ENCODE measurements around the gene ARHGEF28. TPM values are rescaled to one million over a fixed set of nuclear protein-coding genes. Genes with fewer than 3 reads are reported as not detected.

The ARHGEF28 gene
- total and polyA plus RNA-seq, 10 of the 15 experiments (the other 5 are each of a cell fraction or from before 2014, with no cell fraction given) = 0.10 to 0.72 (median 0.22) TPM; not detected in 2

DNA sequence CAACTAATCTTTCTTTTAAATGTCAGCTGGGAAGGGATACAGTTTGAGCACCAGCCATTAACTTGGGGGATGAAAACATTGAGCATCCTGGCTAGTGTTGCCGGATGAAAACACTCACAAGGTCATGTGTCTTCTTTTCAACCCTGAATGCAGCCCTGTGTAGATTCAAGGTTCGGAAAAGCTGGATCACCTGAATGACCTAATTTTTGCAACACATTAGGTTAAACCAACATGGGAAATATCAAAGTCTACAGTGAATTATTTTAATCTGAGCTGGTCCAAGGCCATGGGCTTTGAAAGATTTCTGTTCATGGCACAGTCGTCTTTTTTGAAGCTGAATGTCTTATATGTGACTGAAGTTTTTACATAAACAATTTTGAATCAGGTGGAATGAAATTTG, 281.2 kb downstream of the ARHGEF28 start (continued):
- TF ChIP-seq BCL3 (IDR thresholded peaks at IDR 0.05; ENCODE audit: borderline replicate concordance, insufficient read depth, low read depth, low read length, poor library complexity, severe bottlenecking) = no peak

DNA sequence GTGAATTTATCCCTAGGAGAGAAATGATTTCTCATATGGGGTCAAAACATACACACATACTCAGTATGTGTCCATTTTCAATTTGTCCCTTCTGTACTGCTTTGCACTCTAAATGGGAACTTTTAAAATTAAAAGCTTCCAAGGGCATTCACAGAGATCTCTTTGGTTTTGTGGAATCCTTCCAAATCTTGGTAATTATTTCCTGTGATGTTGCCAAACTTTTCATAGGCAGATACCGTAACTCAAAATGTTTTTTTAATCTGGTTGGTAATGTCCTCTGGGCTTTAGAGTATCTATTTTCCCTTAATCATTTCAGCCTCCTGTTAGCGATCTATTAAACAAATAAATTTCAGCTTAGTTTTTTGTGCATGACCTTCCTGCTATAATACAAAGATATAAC, 282.4 kb downstream of the ARHGEF28 start:
- 70% methylated on average over 2 of the region's 2 CpGs for WGBS (ENCODE audit: insufficient coverage, insufficient replicate concordance, low lambda C conversion rate, missing lambda C conversion rate)
- ChIA-PET CTCF (interaction anchor here (1.3 to 2.1 kb wide), 3 partner anchors 733 to 740 kb away, joined by 3 to 7 read pairs (median 4); no protein-coding TSS in a partner anchor), SMC1A (ENCODE audit: uncharacterized antibody, unreplicated experiment) (interaction anchor here (0.8 to 3.2 kb wide), 5 partner anchors 14 to 741 kb away, joined by 3 to 17 read pairs (median 3); partner anchors contain the start of gene ENC1), RAD21 (ENCODE audit: unreplicated experiment) (interaction anchor here (1.4 to 1.9 kb wide), 2 partner anchors 732 to 734 kb away, joined by 3 to 7 read pairs; partner anchors contain the start of gene ENC1), POLR2A (no interaction called here)
- Histone ChIP-seq H3K9ac (ENCODE audit: control insufficient read depth, insufficient read depth, low read length) (no peak overlapping the region), H3K27me3 (replicated peaks in 1 of 2; ENCODE audit: control insufficient read depth in 2 of 2, insufficient read depth in 2 of 2, low read length in 1 of 2) (peaks cover 0 to 7% of the 10 kb centered on the region in 2 experiments; a peak in 1 of 4 replicates), H3K4me2 (ENCODE audit: control insufficient read depth, insufficient read depth) (no peak overlapping the region), H3K4me3 (no peak overlapping the region), H3K27ac (ENCODE audit: control insufficient read depth, insufficient read depth) (no peak overlapping the region), H3K9me3 (replicated peaks; ENCODE audit: control insufficient read depth, insufficient read depth, low read length) (no peaks in the 10 kb centered on the region; the same call in 2 of the 3 replicates), H3K79me2 (ENCODE audit: control insufficient read depth, insufficient read depth, low read length) (no peaks in the 10 kb centered on the region), H3K4me1 (ENCODE audit: control insufficient read depth, insufficient read depth, low read length) (peaks cover 2% of the 10 kb centered on the region; the same call in 1 of the 2 replicates), H4K20me1 (ENCODE audit: control insufficient read depth, insufficient read depth) (0 out of 2 replicates have a peak, but pooled peaks cover 2% of the 10 kb centered on the region), H2AFZ (ENCODE audit: control insufficient read depth, low read depth, low read length) (no peak overlapping the region), H3K36me3 (ENCODE audit: control insufficient read depth in 2 of 2, insufficient read depth in 2 of 2, low read length in 1 of 2) (no peaks in the 10 kb centered on the region)
- ATAC-seq (no peak), FAIRE-seq (no peak), DNase-seq (ENCODE audit: low read depth, low spot score) (no peak)
- intact Hi-C loops (cut with micrococcal nuclease; ENCODE audit: unreplicated experiment) = loop anchor here (10.0 kb wide), 1 partner anchor 286 kb away; no protein-coding TSS in a partner anchor
- BruUV-seq (replicated peaks) = no TSS peak
- in situ Hi-C loops (cut with MboI) = no loop called here
- TF ChIP-seq, protein P1, sequence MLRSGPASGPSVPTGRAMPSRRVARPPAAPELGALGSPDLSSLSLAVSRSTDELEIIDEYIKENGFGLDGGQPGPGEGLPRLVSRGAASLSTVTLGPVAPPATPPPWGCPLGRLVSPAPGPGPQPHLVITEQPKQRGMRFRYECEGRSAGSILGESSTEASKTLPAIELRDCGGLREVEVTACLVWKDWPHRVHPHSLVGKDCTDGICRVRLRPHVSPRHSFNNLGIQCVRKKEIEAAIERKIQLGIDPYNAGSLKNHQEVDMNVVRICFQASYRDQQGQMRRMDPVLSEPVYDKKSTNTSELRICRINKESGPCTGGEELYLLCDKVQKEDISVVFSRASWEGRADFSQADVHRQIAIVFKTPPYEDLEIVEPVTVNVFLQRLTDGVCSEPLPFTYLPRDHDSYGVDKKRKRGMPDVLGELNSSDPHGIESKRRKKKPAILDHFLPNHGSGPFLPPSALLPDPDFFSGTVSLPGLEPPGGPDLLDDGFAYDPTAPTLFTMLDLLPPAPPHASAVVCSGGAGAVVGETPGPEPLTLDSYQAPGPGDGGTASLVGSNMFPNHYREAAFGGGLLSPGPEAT (IDR thresholded peaks at IDR 0.05; ENCODE audit: low read depth) = no peak
- TF ChIP-seq, protein P2, sequence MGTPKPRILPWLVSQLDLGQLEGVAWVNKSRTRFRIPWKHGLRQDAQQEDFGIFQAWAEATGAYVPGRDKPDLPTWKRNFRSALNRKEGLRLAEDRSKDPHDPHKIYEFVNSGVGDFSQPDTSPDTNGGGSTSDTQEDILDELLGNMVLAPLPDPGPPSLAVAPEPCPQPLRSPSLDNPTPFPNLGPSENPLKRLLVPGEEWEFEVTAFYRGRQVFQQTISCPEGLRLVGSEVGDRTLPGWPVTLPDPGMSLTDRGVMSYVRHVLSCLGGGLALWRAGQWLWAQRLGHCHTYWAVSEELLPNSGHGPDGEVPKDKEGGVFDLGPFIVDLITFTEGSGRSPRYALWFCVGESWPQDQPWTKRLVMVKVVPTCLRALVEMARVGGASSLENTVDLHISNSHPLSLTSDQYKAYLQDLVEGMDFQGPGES (IDR thresholded peaks at IDR 0.05) = no peak
- TF ChIP-seq WRNIP1 (IDR thresholded peaks at IDR 0.05; ENCODE audit: borderline replicate concordance, low read depth, low read length) = no peak
- no peak for TF ChIP-seq ZNF24 (IDR thresholded peaks at IDR 0.05)
- TF ChIP-seq BCL3 (IDR thresholded peaks at IDR 0.05; ENCODE audit: borderline replicate concordance, insufficient read depth, low read depth, low read length, poor library complexity, severe bottlenecking) = no peak
- no peak for TF ChIP-seq ZNF384 (IDR thresholded peaks at IDR 0.05; ENCODE audit: borderline replicate concordance, low read depth, low read length)
- TF ChIP-seq POLR2AphosphoS5 (IDR thresholded peaks at IDR 0.05; ENCODE audit: low read length) = no peak
- TF ChIP-seq BMI1 (IDR thresholded peaks at IDR 0.05; ENCODE audit: borderline replicate concordance) = no peak
- TF ChIP-seq, protein P3, sequence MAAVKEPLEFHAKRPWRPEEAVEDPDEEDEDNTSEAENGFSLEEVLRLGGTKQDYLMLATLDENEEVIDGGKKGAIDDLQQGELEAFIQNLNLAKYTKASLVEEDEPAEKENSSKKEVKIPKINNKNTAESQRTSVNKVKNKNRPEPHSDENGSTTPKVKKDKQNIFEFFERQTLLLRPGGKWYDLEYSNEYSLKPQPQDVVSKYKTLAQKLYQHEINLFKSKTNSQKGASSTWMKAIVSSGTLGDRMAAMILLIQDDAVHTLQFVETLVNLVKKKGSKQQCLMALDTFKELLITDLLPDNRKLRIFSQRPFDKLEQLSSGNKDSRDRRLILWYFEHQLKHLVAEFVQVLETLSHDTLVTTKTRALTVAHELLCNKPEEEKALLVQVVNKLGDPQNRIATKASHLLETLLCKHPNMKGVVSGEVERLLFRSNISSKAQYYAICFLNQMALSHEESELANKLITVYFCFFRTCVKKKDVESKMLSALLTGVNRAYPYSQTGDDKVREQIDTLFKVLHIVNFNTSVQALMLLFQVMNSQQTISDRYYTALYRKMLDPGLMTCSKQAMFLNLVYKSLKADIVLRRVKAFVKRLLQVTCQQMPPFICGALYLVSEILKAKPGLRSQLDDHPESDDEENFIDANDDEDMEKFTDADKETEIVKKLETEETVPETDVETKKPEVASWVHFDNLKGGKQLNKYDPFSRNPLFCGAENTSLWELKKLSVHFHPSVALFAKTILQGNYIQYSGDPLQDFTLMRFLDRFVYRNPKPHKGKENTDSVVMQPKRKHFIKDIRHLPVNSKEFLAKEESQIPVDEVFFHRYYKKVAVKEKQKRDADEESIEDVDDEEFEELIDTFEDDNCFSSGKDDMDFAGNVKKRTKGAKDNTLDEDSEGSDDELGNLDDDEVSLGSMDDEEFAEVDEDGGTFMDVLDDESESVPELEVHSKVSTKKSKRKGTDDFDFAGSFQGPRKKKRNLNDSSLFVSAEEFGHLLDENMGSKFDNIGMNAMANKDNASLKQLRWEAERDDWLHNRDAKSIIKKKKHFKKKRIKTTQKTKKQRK (IDR thresholded peaks at IDR 0.05; ENCODE audit: low read depth, low read length) = no peak

Data from GM12878 (cell line).